Glutamatergic neuron (in vitro differentiated cells): ENCODE results near the gene TGFBR2. TPM values are rescaled to one million over a fixed set of nuclear protein-coding genes. Genes with fewer than 3 reads are reported as not detected.

Experiments
- DNase-seq: peaks from one replicate; pipeline ENCODE4 v3.0.0; 2022
- H3K27ac Mint-ChIP-seq: one replicate; pipeline ENCODE4 v1.8.0; 2020; ENCODE audit warnings: mild to moderate bottlenecking, mixed read lengths, inconsistent platforms; ENCODE audit not compliant: unreplicated experiment
- H3K27me3 Mint-ChIP-seq: one replicate; pipeline ENCODE4 v1.8.0; 2020; ENCODE audit warnings: mild to moderate bottlenecking, moderate library complexity, mixed read lengths, inconsistent platforms; ENCODE audit not compliant: unreplicated experiment
- H3K36me3 Mint-ChIP-seq: one replicate; pipeline ENCODE4 v1.8.0; 2020; ENCODE audit warnings: mild to moderate bottlenecking, mixed read lengths, inconsistent platforms; ENCODE audit not compliant: unreplicated experiment
- H3K4me1 Mint-ChIP-seq: one replicate; pipeline ENCODE4 v1.8.0; 2020; ENCODE audit warnings: mild to moderate bottlenecking, low read depth, mixed read lengths, inconsistent platforms; ENCODE audit not compliant: unreplicated experiment
- H3K4me3 Mint-ChIP-seq: one replicate; pipeline ENCODE4 v1.8.0; 2020; ENCODE audit warnings: mild to moderate bottlenecking, mixed read lengths, inconsistent platforms; ENCODE audit not compliant: unreplicated experiment
- H3K9me3 Mint-ChIP-seq: one replicate; pipeline ENCODE4 v1.8.0; 2020; ENCODE audit warnings: mild to moderate bottlenecking, moderate library complexity, mixed read lengths, inconsistent platforms; ENCODE audit not compliant: unreplicated experiment
- total RNA-seq: library from RNA; stranded (reverse); fragmentation: NEBNext Ultra II Directional; extraction: Animal tissue kit (Norgen Biotek cat#: 25700); gene quantifications from one replicate; pipeline ENCODE4 v1.2.1, GENCODE V29; 2021; ENCODE audit not compliant: unreplicated experiment
- TF ChIP-seq, protein P1 (sequence below): fragments of 200-600 bp; sonication (generic); IDR thresholded peaks from one replicate; pipeline ENCODE4 v1.5.0; 2021; ENCODE audit not compliant: partially characterized antibody, unreplicated experiment

Gene TGFBR2
- total RNA-seq, 1 donor from 2014 or later = 0.96 TPM

DNA sequence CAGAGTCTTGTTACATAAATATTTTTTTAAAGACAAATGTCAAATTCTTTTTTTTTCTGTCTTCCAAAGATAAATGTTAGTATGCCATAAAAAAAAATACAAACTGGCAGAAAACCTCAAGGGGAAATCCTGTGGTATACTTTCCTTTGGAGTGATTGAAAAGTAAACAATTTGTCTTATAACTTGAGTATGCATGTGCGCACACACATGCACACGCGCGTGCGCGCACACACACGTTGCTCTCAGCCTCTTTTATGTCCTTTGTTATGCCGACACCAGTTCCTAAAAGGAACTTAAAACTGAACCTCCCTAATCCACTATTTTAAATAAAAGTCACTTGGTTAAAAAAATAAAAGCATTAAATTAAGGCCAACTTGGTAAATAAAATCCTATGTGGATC is 58.1 kb downstream of the TGFBR2 start:
- Mint-ChIP-seq H3K27me3 (no peaks in the 10 kb centered on the region), H3K27ac (no peak overlapping the region), H3K4me3 (no peak overlapping the region), H3K4me1 (peaks cover 21% of the 10 kb centered on the region), H3K36me3 (no peaks in the 10 kb centered on the region), H3K9me3 (peaks cover 5% of the 10 kb centered on the region)
- no peak for DNase-seq
- TF ChIP-seq, protein P1, sequence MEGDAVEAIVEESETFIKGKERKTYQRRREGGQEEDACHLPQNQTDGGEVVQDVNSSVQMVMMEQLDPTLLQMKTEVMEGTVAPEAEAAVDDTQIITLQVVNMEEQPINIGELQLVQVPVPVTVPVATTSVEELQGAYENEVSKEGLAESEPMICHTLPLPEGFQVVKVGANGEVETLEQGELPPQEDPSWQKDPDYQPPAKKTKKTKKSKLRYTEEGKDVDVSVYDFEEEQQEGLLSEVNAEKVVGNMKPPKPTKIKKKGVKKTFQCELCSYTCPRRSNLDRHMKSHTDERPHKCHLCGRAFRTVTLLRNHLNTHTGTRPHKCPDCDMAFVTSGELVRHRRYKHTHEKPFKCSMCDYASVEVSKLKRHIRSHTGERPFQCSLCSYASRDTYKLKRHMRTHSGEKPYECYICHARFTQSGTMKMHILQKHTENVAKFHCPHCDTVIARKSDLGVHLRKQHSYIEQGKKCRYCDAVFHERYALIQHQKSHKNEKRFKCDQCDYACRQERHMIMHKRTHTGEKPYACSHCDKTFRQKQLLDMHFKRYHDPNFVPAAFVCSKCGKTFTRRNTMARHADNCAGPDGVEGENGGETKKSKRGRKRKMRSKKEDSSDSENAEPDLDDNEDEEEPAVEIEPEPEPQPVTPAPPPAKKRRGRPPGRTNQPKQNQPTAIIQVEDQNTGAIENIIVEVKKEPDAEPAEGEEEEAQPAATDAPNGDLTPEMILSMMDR = no peak

DNA sequence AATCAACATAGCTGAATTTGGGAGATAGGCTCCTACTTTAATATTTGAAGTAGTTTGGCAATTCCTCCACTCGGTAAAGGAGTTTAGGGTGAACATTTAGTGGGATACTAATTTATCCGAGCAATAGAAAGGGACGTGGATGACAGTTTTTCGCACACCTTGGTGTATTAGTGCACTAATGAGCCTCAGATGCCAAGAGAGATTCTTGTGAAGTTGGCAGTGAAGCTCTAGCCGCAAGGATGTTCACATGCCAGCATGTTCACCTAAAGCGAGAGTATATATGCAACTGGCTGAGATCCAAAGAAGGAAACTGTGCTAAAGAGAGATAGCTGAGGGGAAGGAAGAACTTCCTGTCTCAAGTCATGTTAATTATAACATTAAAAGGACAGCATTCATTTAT is 58.5 kb downstream of the TGFBR2 start:
- Mint-ChIP-seq H3K27me3 (no peaks in the 10 kb centered on the region), H3K4me3 (no peak overlapping the region), H3K9me3 (peaks cover 7% of the 10 kb centered on the region), H3K27ac (no peak overlapping the region), H3K4me1 (peaks cover 24% of the 10 kb centered on the region), H3K36me3 (no peaks in the 10 kb centered on the region)
- DNase-seq = no peak
- TF ChIP-seq, protein P1 = no peak

DNA sequence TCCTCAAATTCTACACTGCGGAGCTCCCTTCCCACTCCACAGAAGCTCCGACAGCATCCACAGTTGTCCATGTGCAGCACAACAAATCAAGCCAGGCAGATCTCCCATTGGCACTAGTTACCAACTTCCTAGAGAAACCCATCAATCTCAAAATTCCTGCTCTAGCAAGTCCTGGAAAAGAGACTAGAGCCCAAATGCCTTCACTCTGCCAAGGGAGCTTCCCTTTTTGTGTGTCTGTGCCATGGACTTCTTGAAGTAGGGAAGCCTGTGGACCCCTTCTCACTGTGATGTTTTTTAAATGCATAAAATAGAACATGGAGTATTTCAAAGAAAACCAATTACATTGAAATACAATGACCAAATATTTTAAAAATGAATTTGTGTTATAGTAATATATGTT is 59.1 kb downstream of the TGFBR2 start:
- Mint-ChIP-seq H3K9me3 (peaks cover 7% of the 10 kb centered on the region), H3K4me3 (no peak overlapping the region), H3K36me3 (no peaks in the 10 kb centered on the region), H3K27me3 (no peaks in the 10 kb centered on the region), H3K4me1 (peaks cover 27% of the 10 kb centered on the region), H3K27ac (no peak overlapping the region)
- no peak for DNase-seq
- TF ChIP-seq, protein P1 = no peak

DNA sequence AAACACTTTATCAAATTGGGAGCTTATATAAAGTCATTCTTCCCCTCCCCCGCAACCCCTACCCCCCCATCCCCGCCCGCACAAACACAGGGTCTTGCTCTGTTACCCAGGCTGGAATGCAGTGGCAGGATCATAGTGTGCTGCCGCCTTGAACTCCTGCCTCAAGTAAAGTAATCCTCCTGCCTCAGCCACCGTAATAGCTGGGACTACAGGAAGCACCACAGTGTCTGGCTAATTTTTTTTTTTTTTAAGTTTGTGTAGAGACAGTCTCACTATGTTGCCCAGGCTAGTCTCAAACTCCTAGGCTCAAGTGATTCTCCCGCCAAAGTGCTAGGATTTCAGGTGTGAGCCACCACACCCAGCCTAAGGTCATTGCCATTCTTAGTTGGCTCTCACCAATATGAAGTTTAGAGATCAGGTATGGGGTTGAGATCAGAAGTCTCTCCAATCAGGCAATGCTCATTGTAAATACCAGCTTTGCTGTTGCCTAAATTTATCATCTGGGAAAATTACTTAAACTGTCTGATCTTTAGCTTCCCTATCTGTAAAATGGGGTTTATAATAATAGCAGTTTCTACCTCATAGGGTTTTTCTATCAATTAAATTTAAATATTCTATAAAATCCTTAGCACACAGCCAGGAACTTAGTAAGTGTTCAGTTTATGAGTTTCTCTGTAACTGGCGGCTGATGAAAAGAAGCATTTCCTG is 60.3 kb downstream of the TGFBR2 start:
- no peak for DNase-seq
- no peaks in the 10 kb centered on the region for H3K36me3 Mint-ChIP-seq
- H3K27me3 Mint-ChIP-seq = peaks cover 2% of the 10 kb centered on the region
- H3K4me1 Mint-ChIP-seq = peaks cover 30% of the 10 kb centered on the region
- no peak overlapping the region for H3K27ac Mint-ChIP-seq
- no peak overlapping the region for H3K4me3 Mint-ChIP-seq
- peaks cover 9% of the 10 kb centered on the region for H3K9me3 Mint-ChIP-seq
- TF ChIP-seq, protein P1 = no peak

DNA sequence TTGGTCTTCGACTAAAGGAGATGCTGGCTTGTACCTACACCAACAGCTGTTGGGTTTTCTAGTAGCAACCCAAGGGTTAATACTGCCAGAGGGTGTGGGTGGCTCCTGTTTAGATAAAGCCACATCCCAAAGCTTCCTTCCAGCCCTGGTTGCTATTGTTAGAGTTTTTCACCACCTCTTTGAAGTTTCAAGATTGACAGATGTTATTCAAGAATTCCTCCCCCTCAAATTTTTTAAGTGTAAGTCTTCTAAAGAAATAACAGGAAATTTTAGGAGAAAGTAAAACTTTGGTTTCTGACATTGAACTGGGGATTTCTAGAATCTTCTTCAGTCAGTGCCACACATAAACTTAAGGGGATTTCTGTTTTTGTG is 60.9 kb downstream of the TGFBR2 start:
- TF ChIP-seq, protein P1 = no peak
- Mint-ChIP-seq H3K4me1 (peaks cover 28% of the 10 kb centered on the region), H3K9me3 (peaks cover 9% of the 10 kb centered on the region), H3K36me3 (no peaks in the 10 kb centered on the region), H3K27ac (no peak overlapping the region), H3K27me3 (peaks cover 2% of the 10 kb centered on the region), H3K4me3 (no peak overlapping the region)
- DNase-seq = no peak
